HG02870 (cell line): ENCODE data around the gene TRIM40.

Source experiments
- ATAC-seq: cut with Tn5 transposase; IDR thresholded peaks from one replicate; pipeline ENCODE4 v1.9.1; 2021; ENCODE audit warnings: mild to moderate bottlenecking, moderate library complexity; ENCODE audit not compliant: unreplicated experiment

The TRIM40 gene

GRCh38 chr6:30147096-30147495, 11.2 kb downstream of the TRIM40 start:
- no peak for ATAC-seq

- ATAC-seq, result no peak
These were observed 13.3 kb downstream of the TRIM40 start for GRCh38 chr6:30149234-30149633.

- ATAC-seq, result no peak
These were observed 14.1 kb downstream of the TRIM40 start for GRCh38 chr6:30149858-30150550.

- ATAC-seq, result no peak
These were observed 14.9 kb downstream of the TRIM40 start for GRCh38 chr6:30150671-30151395.

- no peak for ATAC-seq
These were observed 15.6 kb downstream of the TRIM40 start for GRCh38 chr6:30151580-30151979.

- no peak for ATAC-seq
These were observed 16.2 kb downstream of the TRIM40 start for GRCh38 chr6:30152016-30152673.

GRCh38 chr6:30152910-30153610, 17.1 kb downstream of the TRIM40 start:
- no peak for ATAC-seq

GRCh38 chr6:30154061-30154460, 18.1 kb downstream of the TRIM40 start:
- no peak for ATAC-seq

- no peak for ATAC-seq
These were observed 19.0 kb downstream of the TRIM40 start for GRCh38 chr6:30154709-30155519.

- no peak for ATAC-seq
These were observed 19.8 kb downstream of the TRIM40 start for GRCh38 chr6:30155520-30156261.

GRCh38 chr6:30156262-30156599, 20.3 kb downstream of the TRIM40 start:
- no peak for ATAC-seq

- no peak for ATAC-seq
These were observed 20.8 kb downstream of the TRIM40 start for GRCh38 chr6:30156774-30157173.

GRCh38 chr6:30157581-30157980, 21.6 kb downstream of the TRIM40 start:
- ATAC-seq, result no peak

- ATAC-seq, result no peak
These were observed 22.1 kb downstream of the TRIM40 start for GRCh38 chr6:30157999-30158398.

GRCh38 chr6:30158475-30159040, 22.6 kb downstream of the TRIM40 start:
- no peak for ATAC-seq

GRCh38 chr6:30160008-30160784, 24.3 kb downstream of the TRIM40 start:
- no peak for ATAC-seq

GRCh38 chr6:30160785-30161531, 25.0 kb downstream of the TRIM40 start, which contains the start of gene TRIM10:
Gene TRIM10 (minus strand): TSS chr6:30161211. CDS start chr6:30160858, 353 bp downstream.
- ATAC-seq, result no peak
